Erythroblast (primary cell): ENCODE measurements around the gene GPR27.

Source experiments
- GATA1 ChIP-seq: IDR thresholded peaks from 2 replicates; pipeline ENCODE4 v1.6.1; 2011; ENCODE audit warnings: low read depth, mild to moderate bottlenecking, control low read depth, low read length, moderate library complexity
- POLR2A ChIP-seq: IDR thresholded peaks from 2 replicates; pipeline ENCODE4 v1.6.1; 2011; ENCODE audit warnings: mild to moderate bottlenecking, low read length

DNA sequence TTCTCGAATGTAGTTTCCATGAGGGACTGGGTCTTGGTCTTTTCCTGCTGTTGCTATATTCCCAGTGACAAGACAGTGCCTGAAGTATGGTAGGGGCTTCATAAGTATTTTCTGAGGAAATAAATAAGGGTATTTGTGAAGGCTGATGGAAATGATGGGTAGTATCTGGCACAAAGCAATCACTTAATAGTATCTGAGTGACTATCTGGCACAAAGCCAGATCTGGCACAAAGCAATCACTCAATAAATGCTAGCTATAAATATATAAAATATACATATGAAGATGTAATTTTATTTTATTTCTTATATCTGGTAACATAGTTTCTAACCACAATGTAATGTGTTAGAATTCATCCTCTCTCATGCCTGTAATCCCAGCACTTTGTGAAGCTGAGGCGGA is 52.0 kb downstream of the GPR27 start:
- TF ChIP-seq POLR2A (no peak), GATA1 (no peak)
